H1 (cell line): ENCODE data around the gene RPS6KC1. TPM values are rescaled to one million over a fixed set of nuclear protein-coding genes. Genes with fewer than 3 reads are reported as not detected.
A peak's percentile ranks its signal among the peaks of the same experiment; 100 is the strongest.

Experiments
- CTCF ChIA-PET: fragments of 300-600 bp; sonication (Branson Sonifier 250); formaldehyde crosslinking; loops from one replicate; lab custom pipeline; 2021; ENCODE audit not compliant: partially characterized antibody; lab: Charles Lee
- POLR2A ChIA-PET: fragments of 300-600 bp; sonication (Branson Sonifier 250); formaldehyde crosslinking; loops from one replicate; lab custom pipeline; 2021; ENCODE audit warnings: inconsistent platforms; ENCODE audit not compliant: partially characterized antibody; lab: Charles Lee
- DNase-seq, 2 experiments: peaks; one replicate each; pipeline versions ENCODE4 v3.0.0 to v3.0.0-alpha.2; 2010 to 2022; ENCODE audit warnings: low spot score in 2 of 2, low read depth in 1 of 2, mixed read lengths in 1 of 2
- FAIRE-seq: peaks from 2 replicates; lab custom pipeline; 2011; peaks lifted over from hg19 to GRCh38; lab: Jason Lieb, UNC
- H2AFZ ChIP-seq: 2 replicates; pipeline ENCODE4 v1.8.1; 2012; ENCODE audit warnings: low read length, inconsistent platforms
- H2AK5ac ChIP-seq: 2 replicates; pipeline ENCODE4 v1.6.1; 2013; ENCODE audit warnings: low read depth, low read length
- H2BK120ac ChIP-seq: replicated peaks from 2 replicates; pipeline ENCODE3; 2013; ENCODE audit warnings: low read depth, low read length, inconsistent platforms
- H2BK12ac ChIP-seq: 2 replicates; pipeline ENCODE4 v1.6.1; 2013; ENCODE audit warnings: low read depth, low read length
- H2BK15ac ChIP-seq: 2 replicates; pipeline ENCODE4 v1.6.1; 2013; ENCODE audit warnings: low read length
- H2BK20ac ChIP-seq: 2 replicates; pipeline ENCODE4 v1.6.1; 2013; ENCODE audit warnings: low read length
- H2BK5ac ChIP-seq: 2 replicates; pipeline ENCODE4 v1.6.1; 2013; ENCODE audit warnings: low read depth, low read length
- H3K14ac ChIP-seq: 2 replicates; pipeline ENCODE4 v1.6.1; 2013; ENCODE audit warnings: inconsistent platforms; ENCODE audit not compliant: insufficient read length
- H3K18ac ChIP-seq: 2 replicates; pipeline ENCODE4 v1.6.1; 2013; ENCODE audit warnings: low read length; ENCODE audit errors: extremely low read depth
- H3K23ac ChIP-seq: 2 replicates; pipeline ENCODE4 v1.6.1; 2013; ENCODE audit warnings: inconsistent platforms; ENCODE audit not compliant: insufficient read length
- H3K23me2 ChIP-seq: 2 replicates; pipeline ENCODE4 v1.6.1; 2013; ENCODE audit warnings: low read depth, low read length
- H3K27ac ChIP-seq: 2 replicates; pipeline ENCODE4 v1.6.1; 2011; ENCODE audit warnings: low read depth, low read length, inconsistent platforms
- H3K27me3 ChIP-seq, 4 experiments: replicated peaks in 1 of 4; 1 replicate in 1 of 4; 2 replicates in 3 of 4; pipeline versions ENCODE4 v1.6.1 to v1.8.1; 2011 to 2013; ENCODE audit warnings: low read length in 3 of 4, mild to moderate bottlenecking in 3 of 4, inconsistent platforms in 2 of 4, mixed read lengths in 2 of 4, moderate library complexity in 1 of 4; ENCODE audit not compliant: control insufficient read depth in 3 of 4, insufficient read depth in 3 of 4; ENCODE audit errors: extremely low read depth in 1 of 4
- H3K36me3 ChIP-seq, 4 experiments: 2 replicates each; pipeline versions ENCODE4 v1.6.1 to v1.8.1; 2011 to 2013; ENCODE audit warnings: mild to moderate bottlenecking in 4 of 4, low read length in 3 of 4, moderate library complexity in 2 of 4, control low read depth in 1 of 4, inconsistent platforms in 1 of 4; ENCODE audit not compliant: insufficient read depth in 4 of 4, control insufficient read depth in 2 of 4
- H3K4ac ChIP-seq: replicated peaks from 2 replicates; pipeline ENCODE3; 2013; ENCODE audit warnings: low read length, low read depth, mixed read lengths, inconsistent platforms; ENCODE audit not compliant: insufficient read length
- H3K4me1 ChIP-seq, 4 experiments: replicated peaks in 1 of 4; 1 replicate in 1 of 4; 2 replicates in 3 of 4; pipeline versions ENCODE4 v1.6.1 to v1.8.1; 2011 to 2013; ENCODE audit warnings: low read length in 3 of 4, inconsistent platforms in 2 of 4, mixed read lengths in 1 of 4; ENCODE audit not compliant: insufficient read depth in 4 of 4, control insufficient read depth in 3 of 4
- H3K4me2 ChIP-seq, 2 experiments: 2 replicates each; pipeline versions ENCODE4 v1.6.1 to v1.8.1; 2011 to 2013; ENCODE audit warnings: low read depth in 2 of 2, low read length in 2 of 2, control low read depth in 1 of 2, inconsistent platforms in 1 of 2, mild to moderate bottlenecking in 1 of 2; ENCODE audit not compliant: insufficient read depth in 1 of 2
- H3K4me3 ChIP-seq, 4 experiments: fragments of 200-600, 300-600 bp in 1 of 4; sonication (generic), shearing (Covaris generic), sonication (Bioruptor Twin) in 1 of 4; 2 replicates each; pipeline versions ENCODE4 v1.5.1 to v1.8.1; 2011 to 2016; ENCODE audit warnings: low read length in 4 of 4, low read depth in 3 of 4, control low read depth in 2 of 4, inconsistent platforms in 2 of 4, mild to moderate bottlenecking in 2 of 4, mixed read lengths in 1 of 4, moderate library complexity in 1 of 4; ENCODE audit not compliant: insufficient read depth in 2 of 4; ENCODE audit errors: extremely low read depth in 1 of 4
- H3K56ac ChIP-seq: replicated peaks from 2 replicates; pipeline ENCODE3; 2013; ENCODE audit warnings: low read depth, mild to moderate bottlenecking, mixed read lengths, low read length, inconsistent platforms; ENCODE audit not compliant: insufficient read length
- H3K79me1 ChIP-seq: 2 replicates; pipeline ENCODE4 v1.6.1; 2013; ENCODE audit warnings: low read depth, low read length, control low read depth
- H3K79me2 ChIP-seq, 2 experiments: 2 replicates each; pipeline versions ENCODE4 v1.6.1 to v1.8.1; 2012 to 2013; ENCODE audit warnings: low read length in 2 of 2, mild to moderate bottlenecking in 2 of 2, inconsistent platforms in 1 of 2; ENCODE audit not compliant: insufficient read depth in 2 of 2, control insufficient read depth in 1 of 2
- H3K9ac ChIP-seq, 4 experiments: replicated peaks in 1 of 4; 1 replicate in 1 of 4; 2 replicates in 3 of 4; pipeline versions ENCODE4 v1.6.1 to v1.8.1; 2011 to 2013; ENCODE audit warnings: low read depth in 3 of 4, low read length in 3 of 4, control low read depth in 2 of 4, mild to moderate bottlenecking in 2 of 4, moderate library complexity in 2 of 4, inconsistent platforms in 1 of 4; ENCODE audit errors: extremely low read depth in 1 of 4
- H3K9me3 ChIP-seq, 2 experiments: 2 replicates each; pipeline versions ENCODE4 v1.6.1 to v1.8.1; 2012 to 2013; ENCODE audit warnings: mild to moderate bottlenecking in 2 of 2, moderate library complexity in 2 of 2, control low read depth in 1 of 2, inconsistent platforms in 1 of 2, low read depth in 1 of 2, low read length in 1 of 2, mixed read lengths in 1 of 2; ENCODE audit not compliant: insufficient read depth in 2 of 2
- H4K20me1 ChIP-seq, 2 experiments: replicated peaks in 1 of 2; 2 replicates each; pipeline versions ENCODE3 to v1.8.1; 2011 to 2013; ENCODE audit warnings: inconsistent platforms in 2 of 2, low read length in 2 of 2, mild to moderate bottlenecking in 1 of 2; ENCODE audit not compliant: insufficient read depth in 2 of 2, control insufficient read depth in 1 of 2
- H4K5ac ChIP-seq: 2 replicates; pipeline ENCODE4 v1.6.1; 2013; ENCODE audit warnings: low read length, low read depth, mixed read lengths, inconsistent platforms; ENCODE audit not compliant: insufficient read length
- H4K8ac ChIP-seq: 2 replicates; pipeline ENCODE4 v1.8.0; 2013; ENCODE audit warnings: mild to moderate bottlenecking, moderate library complexity, low read length, inconsistent platforms; ENCODE audit not compliant: insufficient read depth; ENCODE audit errors: extremely low read depth
- H4K91ac ChIP-seq: replicated peaks from 2 replicates; pipeline ENCODE3; 2013; ENCODE audit warnings: low read length, mixed read lengths, inconsistent platforms; ENCODE audit not compliant: insufficient read length
- BCL11A ChIP-seq, 2 experiments: IDR thresholded peaks; one replicate each; pipeline ENCODE4 v1.6.1; 2011; ENCODE audit warnings: low read depth in 2 of 2, low read length in 2 of 2, mild to moderate bottlenecking in 2 of 2
- EP300 ChIP-seq, 2 experiments: IDR thresholded peaks; 1 replicate in 1 of 2; 2 replicates in 1 of 2; pipeline ENCODE4 v1.6.1; 2011 to 2012; ENCODE audit warnings: low read depth in 2 of 2, low read length in 2 of 2, mild to moderate bottlenecking in 2 of 2, borderline replicate concordance in 1 of 2, inconsistent platforms in 1 of 2, moderate library complexity in 1 of 2
- GTF2F1 ChIP-seq: IDR thresholded peaks from 2 replicates; pipeline ENCODE4 v1.6.1; 2012; ENCODE audit warnings: low read depth, low read length, improper control_type of control experiment, borderline replicate concordance
- HDAC2 ChIP-seq, 2 experiments: fragments of 300-600 bp in 1 of 2; sonication (generic) in 1 of 2; IDR thresholded peaks; 2 replicates each; pipeline ENCODE4 v1.6.1; 2011 to 2012; ENCODE audit warnings: low read depth in 2 of 2, low read length in 2 of 2, mild to moderate bottlenecking in 2 of 2, moderate library complexity in 2 of 2, borderline replicate concordance in 1 of 2, inconsistent platforms in 1 of 2
- JUN ChIP-seq: IDR thresholded peaks from 2 replicates; pipeline ENCODE4 v1.6.1; 2011; ENCODE audit warnings: low read depth, mild to moderate bottlenecking, improper control_type of control experiment, low read length
- RFX5 ChIP-seq: IDR thresholded peaks from 2 replicates; pipeline ENCODE4 v1.6.1; 2011; ENCODE audit warnings: low read depth, low read length, improper control_type of control experiment, borderline replicate concordance
- RXRA ChIP-seq: IDR thresholded peaks from 2 replicates; pipeline ENCODE4 v1.6.1; 2011; ENCODE audit warnings: low read depth, mild to moderate bottlenecking, low read length, moderate library complexity; ENCODE audit not compliant: insufficient read depth
- SUZ12 ChIP-seq: fragments of 200-600 bp; sonication (generic); IDR thresholded peaks from 2 replicates; pipeline ENCODE4 v1.6.1; 2012; ENCODE audit warnings: mild to moderate bottlenecking, inconsistent platforms, low read length, moderate library complexity, mixed read lengths
- ZNF274 ChIP-seq: IDR thresholded peaks from 2 replicates; pipeline ENCODE4 v1.7.0; 2012; ENCODE audit warnings: low read length, borderline replicate concordance; ENCODE audit errors: extremely low read depth
- WGBS, 2 experiments: shearing (Covaris generic) in 1 of 2; methylation state at CpG; one replicate each; pipeline versions ENCODE4 v1.1.6 to v1.1.7; 2013 to 2015; ENCODE audit warnings: low lambda C conversion rate in 2 of 2, mixed read lengths in 2 of 2, inconsistent platforms in 1 of 2, low coverage in 1 of 2, missing lambda C conversion rate in 1 of 2; ENCODE audit not compliant: insufficient replicate concordance in 2 of 2, insufficient coverage in 1 of 2, insufficient read length in 1 of 2; ENCODE audit errors: extremely low coverage in 1 of 2, missing lambda C conversion rate in 1 of 2; 5-methylcytosine and 5-hydroxymethylcytosine counted together
- polyA plus RNA-seq, 7 experiments: library from polyadenylated mRNA; depleted of rRNA in 3 of 7; stranded (reverse) in 5 of 7; unstranded in 2 of 7; fragments of >200 nt in 5 of 7; fragments of 200-250 nt in 2 of 7; gene quantifications; 1 replicate in 5 of 7; 2 replicates in 1 of 7; 4 replicates in 1 of 7; pipeline versions ENCODE4 v1.2.1 to v1.2.3, GENCODE V29; 2011 to 2013; ENCODE audit warnings: missing spikeins in 2 of 7, mixed read lengths in 2 of 7
- total RNA-seq: library from RNA; stranded (reverse); fragmentation: NEBNext Ultra II Directional; extraction: Animal tissue kit (Norgen Biotek cat#: 25700); gene quantifications from 2 replicates; pipeline ENCODE4 v1.2.1, GENCODE V29; 2021

Gene RPS6KC1
- total and polyA plus RNA-seq, 2 of the 8 experiments (the other 6 are each of a cell fraction or from before 2014, with no cell fraction given): 4.9 to 17.6 TPM

GRCh38 chr1:213014642-213015041 lies 36.4 kb upstream of the RPS6KC1 start:
- peaks cover 3% of the 10 kb centered on the region; the same call in 1 of the 2 replicates for H3K23me2 ChIP-seq
- H3K4me2 ChIP-seq: peak overlapping the region; percentile 67 to 91
- DNase-seq: no peak
- H3K4me1 ChIP-seq: no peaks in the 10 kb centered on the region; a peak in 1 of 7 replicates
- no peak overlapping the region for H2AFZ ChIP-seq
- ChIA-PET CTCF (interaction anchor here (0.7 to 1.2 kb wide), 2 partner anchors 47 to 559 kb away, joined by 3 to 5 read pairs; no protein-coding TSS in a partner anchor), POLR2A (interaction anchor here (1.0 to 1.1 kb wide), 4 partner anchors 20 to 99 kb away, joined by 3 to 4 read pairs (median 3); no protein-coding TSS in a partner anchor)
- no peak overlapping the region for H3K4ac ChIP-seq
- no peak overlapping the region for H2BK15ac ChIP-seq
- 30% methylated on average over 7 of the region's 7 CpGs; no CpG with 5 or more reads in 1 of the 2 experiments for WGBS, 2 experiments
- no peak overlapping the region for H3K14ac ChIP-seq
- no peak overlapping the region for H2BK120ac ChIP-seq
- peaks cover 0 to 33% of the 10 kb centered on the region in 2 experiments; a peak in 2 of 4 replicates for H3K79me2 ChIP-seq
- H3K27me3 ChIP-seq: no peaks in the 10 kb centered on the region
- H2AK5ac ChIP-seq: no peak overlapping the region
- H2BK5ac ChIP-seq: peak overlapping the region; percentile 98; the same call in 1 of the 2 replicates
- no peak overlapping the region for H3K23ac ChIP-seq
- H3K27ac ChIP-seq: peak overlapping the region; percentile 79; the same call in 1 of the 2 replicates
- FAIRE-seq: no peak
- no peak overlapping the region for H4K8ac ChIP-seq
- no peaks in the 10 kb centered on the region for H3K79me1 ChIP-seq
- no peaks in the 10 kb centered on the region for H3K9me3 ChIP-seq
- H2BK20ac ChIP-seq: no peak overlapping the region
- H4K20me1 ChIP-seq: peaks cover 0 to 2% of the 10 kb centered on the region in 2 experiments
- peak overlapping the region in 1 of 4 experiments; percentile 70; a peak in 4 of 7 replicates for H3K9ac ChIP-seq
- H3K18ac ChIP-seq: 0 out of 2 replicates have a peak overlapping the region, but pooled peaks have one; percentile 93
- H2BK12ac ChIP-seq: no peak overlapping the region
- peak overlapping the region; percentile 96 for H4K5ac ChIP-seq
- H4K91ac ChIP-seq: no peak overlapping the region
- peaks cover 0 to 19% (median 8%) of the 10 kb centered on the region in 4 experiments; a peak in 4 of 8 replicates for H3K36me3 ChIP-seq
- TF ChIP-seq ZNF274: no peak
- no peak for TF ChIP-seq RFX5
- TF ChIP-seq HDAC2 (IDR thresholded peaks at IDR 0.05; ENCODE audit: borderline replicate concordance in 1 of 2, low read depth in 2 of 2, low read length in 2 of 2): no peak
- no peak for TF ChIP-seq GTF2F1
- no peak for TF ChIP-seq RXRA
- TF ChIP-seq EP300 (IDR thresholded peaks at IDR 0.05; ENCODE audit: borderline replicate concordance in 1 of 2, low read depth in 2 of 2, low read length in 2 of 2): no peak
- no peak for TF ChIP-seq SUZ12
- TF ChIP-seq BCL11A (IDR thresholded peaks at IDR 0.05; ENCODE audit: low read depth in 2 of 2, low read length in 2 of 2): no peak
- TF ChIP-seq JUN: no peak
- no peak overlapping the region for H3K56ac ChIP-seq
- peak overlapping the region; percentile 79 to 97 (median 83) for H3K4me3 ChIP-seq
